ENCODE results near the gene FNDC1.
"Not testable (repeated sequence)": the region's sequence is repeated elsewhere in the genome, so short reads cannot be mapped to it uniquely, and the experiment has no call there.

The FNDC1 gene

GRCh38 chr6:159259441-159260125 is 90.4 kb downstream of the FNDC1 start:
- no peak for DNase-seq (ENCODE audit: low spot score)

DNA sequence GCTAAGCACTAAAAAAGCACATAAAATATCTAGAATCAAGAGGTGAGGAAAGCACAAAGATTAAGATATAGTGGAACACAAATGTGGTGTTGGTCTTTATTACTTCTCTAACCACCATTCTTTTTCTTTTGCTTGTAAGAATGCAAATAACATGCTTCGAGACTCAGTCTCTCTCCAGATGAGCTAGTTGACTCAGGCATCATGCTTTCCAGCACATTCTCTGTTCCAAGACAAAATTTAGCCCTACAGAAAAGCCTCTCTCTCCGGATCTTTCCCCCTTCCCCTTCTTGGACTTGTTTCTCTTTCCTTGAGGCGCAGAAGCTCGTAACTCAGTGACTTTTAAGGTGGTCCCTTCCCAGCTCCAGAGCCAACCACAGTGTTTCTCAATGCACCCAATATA is 91.0 kb downstream of the FNDC1 start:
- DNase-seq (ENCODE audit: low spot score), result no peak

DNA sequence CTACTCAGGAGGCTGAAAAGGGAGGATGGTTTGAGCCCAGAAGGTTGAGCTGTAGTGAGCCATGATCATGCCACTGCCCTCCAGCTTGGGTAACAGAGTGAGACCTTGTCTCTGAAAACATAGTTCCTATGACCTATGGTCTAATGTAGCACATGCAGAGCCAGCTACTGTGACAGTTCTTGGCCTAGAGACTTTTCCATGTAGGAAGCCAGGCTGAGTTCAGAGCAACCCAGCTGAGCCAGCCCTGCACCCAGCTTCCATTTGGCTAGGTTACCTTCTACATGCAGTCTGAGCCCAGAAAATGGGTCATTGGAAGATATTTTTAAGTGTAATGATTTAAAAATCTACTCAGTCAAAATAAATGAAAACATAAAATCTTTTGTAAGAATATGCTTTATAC is 92.8 kb downstream of the FNDC1 start:
- DNase-seq (ENCODE audit: low spot score), result no peak

DNA sequence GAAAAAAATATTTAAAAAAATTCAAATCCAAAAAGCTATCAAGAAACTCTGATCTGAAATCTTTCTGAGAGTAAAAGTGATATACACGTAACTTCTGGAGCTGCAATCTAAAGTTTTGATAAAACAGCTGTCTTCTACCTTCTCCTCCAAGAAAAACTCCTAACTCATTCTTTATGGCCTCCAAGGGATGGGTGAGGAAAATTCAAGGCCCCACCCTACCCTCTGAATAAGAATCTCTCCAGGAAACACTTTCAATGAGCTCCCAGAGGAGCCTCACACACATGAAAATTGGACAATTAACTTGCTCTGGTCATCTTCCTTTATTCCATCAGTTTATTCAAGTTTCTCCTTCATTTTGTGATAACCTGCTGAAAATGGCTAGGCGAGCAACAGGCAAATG is 93.4 kb downstream of the FNDC1 start:
- no peak for DNase-seq (ENCODE audit: low spot score)

- no peak for DNase-seq (ENCODE audit: low spot score)
Observed at GRCh38 chr6:159267165-159267564, 98.0 kb downstream of the FNDC1 start.

DNA sequence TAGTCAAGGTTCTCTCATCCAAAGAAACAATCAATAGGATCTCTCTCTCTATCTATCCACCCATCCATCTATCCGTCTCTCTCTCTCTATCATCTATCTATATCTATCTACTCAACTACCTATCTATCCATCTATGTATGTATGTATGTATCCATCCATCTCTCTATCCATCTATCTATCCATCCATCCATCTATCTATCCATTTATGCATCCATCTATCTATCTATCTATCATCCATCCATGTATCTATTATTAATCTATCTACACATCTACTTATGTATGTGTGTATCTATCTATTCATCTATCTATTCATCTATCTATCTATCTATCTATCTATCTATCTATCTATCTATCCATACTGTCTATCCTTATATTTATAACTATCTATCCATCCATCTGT is 99.3 kb downstream of the FNDC1 start:
- no peak for DNase-seq (ENCODE audit: low spot score)

- DNase-seq (ENCODE audit: low spot score), result no peak
Observed at GRCh38 chr6:159271257-159271656, 102.1 kb downstream of the FNDC1 start.

DNA sequence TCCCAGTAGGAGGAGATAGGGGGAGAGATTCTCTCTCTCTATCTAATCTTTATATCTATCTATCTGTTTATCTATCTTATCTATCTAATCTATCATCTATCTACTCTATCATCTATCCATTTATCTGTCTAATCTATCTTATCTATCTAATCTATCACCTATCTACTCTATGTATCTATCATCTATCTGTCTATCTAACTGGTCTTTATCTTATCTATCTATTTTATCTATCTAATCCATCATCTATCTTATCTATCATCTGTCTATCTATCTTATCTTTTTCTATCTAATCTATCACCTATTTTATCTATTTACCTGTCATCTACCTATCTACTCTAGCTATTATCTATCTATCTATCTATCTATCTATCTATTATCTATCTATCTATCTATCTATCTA is 109.4 kb downstream of the FNDC1 start:
- DNase-seq (ENCODE audit: low spot score), result no peak

GRCh38 chr6:159279790-159280277 is 110.6 kb downstream of the FNDC1 start:
- DNase-seq (ENCODE audit: low spot score), result no peak

DNA sequence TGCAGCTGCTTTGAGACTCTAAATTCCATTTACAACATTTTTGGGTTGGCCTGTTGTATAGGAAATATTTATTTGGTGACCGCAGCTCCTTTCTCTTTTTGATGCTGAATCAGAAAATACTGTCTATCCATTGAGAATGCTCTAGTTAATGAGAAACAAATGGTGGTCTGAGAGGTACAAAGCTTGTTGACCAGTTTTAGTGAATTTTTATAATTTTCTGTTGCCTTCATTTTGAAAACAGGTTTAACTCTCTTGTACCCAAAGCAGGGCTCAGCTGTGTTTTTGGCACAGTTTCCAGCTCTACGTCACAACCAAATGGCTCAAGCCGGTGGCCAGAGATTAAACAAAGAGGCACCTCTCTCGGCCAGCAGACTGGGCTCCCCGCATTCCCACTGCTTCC is 113.2 kb downstream of the FNDC1 start:
- DNase-seq (ENCODE audit: low spot score), result no peak

GRCh38 chr6:159284661-159285060 is 115.5 kb downstream of the FNDC1 start:
- not testable (repeated sequence) for DNase-seq (ENCODE audit: low spot score)

DNA sequence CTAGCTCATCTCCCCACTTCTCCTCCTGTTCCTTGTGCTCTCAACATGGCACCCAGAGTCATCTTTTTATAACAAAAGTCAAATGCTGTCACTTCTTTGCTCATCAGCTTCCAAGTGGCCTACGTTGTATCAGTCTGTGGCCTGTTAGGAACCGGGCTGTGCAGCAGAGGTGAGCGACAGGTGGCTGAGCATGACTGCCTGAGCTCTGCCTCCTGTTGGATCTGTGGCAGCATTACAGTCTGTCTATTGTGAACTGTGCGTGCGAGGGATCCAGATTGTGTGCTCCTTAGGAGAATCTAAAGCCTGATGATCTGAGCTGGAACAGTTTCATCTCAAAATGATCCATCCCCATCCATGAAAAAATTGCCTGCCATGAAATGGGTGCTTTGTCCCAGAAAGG is 129.6 kb downstream of the FNDC1 start:
- no peak for DNase-seq (ENCODE audit: low spot score)

DNA sequence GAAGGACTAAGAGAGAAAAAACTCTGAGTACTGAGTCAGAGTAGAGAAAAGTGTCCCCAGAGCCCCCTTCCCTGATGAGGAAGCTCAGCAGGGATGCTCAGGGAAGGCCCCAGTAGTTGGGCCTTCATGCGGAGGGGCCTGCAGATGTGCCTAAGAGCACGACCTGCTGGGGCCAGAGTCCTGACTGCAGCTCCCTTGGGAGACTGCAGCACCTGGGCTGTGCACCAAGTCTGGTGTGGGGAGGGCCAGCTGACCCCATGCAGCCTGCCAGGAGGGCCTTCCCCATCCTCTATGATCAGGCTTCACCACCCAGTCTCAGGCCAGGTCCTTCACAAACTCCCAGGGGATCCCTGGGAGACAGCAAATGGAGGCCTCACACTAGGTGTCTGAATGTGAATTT is 130.4 kb downstream of the FNDC1 start:
- no peak for DNase-seq (ENCODE audit: low spot score)

DNA sequence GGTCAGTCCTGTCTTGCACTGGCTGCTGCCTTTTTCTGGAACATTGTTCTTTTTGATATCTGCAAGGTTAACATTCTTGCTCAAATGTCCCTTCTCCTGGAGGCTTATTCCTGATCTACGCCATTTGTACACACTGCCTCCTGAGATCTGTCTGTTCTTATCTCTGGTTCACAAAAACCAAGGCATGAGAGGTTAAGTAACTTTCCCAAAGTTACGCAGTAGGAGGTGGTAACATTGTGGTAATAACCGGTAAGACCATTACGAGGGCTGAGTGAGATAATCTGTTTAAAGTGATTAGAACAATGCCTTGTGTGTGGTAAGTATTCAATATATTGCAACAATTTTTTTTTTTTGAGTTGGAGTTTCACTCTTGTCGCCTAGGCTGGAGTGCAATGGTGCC is 132.1 kb downstream of the FNDC1 start:
- DNase-seq (ENCODE audit: low spot score), result no peak

DNA sequence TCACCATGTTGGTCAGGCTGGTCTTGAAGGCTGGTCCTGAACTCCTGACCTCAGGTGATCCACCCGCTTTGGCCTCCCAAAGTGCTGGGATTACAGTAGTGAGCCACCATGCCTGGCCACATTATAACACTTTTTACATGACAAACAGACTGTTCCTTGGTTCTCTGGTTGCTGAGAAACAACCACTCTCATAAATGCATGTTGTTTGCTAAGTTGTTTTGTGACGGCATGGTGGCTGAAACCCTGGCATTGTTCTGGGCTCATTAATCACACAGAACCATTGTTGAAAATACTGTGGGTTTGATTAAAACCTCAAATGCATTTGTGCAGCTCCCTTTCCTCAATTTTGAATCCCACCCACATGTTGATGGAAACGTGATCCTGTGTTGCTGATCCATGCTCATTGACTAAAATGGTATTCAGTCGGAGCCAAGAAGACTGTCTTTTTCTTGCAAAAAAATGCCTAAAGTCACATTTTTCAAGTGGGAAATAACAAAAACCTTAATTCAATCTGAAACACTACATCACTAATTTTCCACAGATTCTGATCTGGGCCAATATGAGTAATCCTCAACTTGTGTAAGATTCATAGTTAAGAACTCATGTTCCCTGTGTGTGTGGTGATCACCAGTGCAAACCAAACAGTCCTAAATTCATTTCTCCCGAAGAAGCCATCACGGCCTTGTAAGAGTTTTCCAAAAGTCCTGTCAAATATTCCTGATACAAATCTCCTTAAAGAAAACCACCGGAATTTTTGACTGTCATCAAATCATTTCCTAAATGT is 132.8 kb downstream of the FNDC1 start:
- no peak for DNase-seq (ENCODE audit: low spot score)

DNA sequence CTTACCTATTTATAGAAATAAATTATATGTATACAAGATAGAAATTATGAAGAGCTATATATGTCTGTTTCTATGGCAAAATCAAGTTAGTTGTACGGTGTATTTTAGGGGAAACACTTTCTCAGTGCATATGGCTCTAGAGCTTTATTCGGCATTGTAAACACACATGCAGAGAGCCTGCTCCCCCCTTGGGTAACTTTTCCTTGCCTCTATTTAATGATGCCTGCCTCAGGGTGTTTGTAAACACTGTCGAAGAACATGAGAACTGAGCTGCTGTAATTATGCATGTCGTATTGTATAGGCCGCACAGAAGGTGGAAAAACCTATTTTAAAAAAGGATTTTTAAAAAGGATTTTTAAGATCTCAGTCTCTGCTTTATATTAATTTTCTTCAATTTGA is 133.4 kb downstream of the FNDC1 start:
- no peak for DNase-seq (ENCODE audit: low spot score)

DNA sequence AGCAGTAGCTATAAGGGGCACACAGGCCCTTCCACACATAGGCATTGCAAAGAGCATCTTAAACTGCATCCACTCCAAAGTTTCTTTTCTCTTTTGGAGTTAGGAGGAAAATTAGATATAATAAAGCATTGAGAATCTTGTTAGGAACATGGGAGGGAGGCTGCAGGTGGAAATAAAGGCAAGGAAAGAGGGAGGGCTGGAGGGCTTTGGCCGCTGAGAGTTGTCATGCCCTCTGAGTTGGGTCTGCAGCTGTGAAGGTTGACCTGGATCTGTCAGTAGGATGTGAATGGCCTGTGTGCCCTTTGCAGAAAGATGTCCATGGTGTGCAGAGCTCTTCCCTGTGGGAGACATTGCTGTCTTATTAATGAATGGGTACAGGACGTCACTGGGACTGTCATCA is 134.0 kb downstream of the FNDC1 start:
- no peak for DNase-seq (ENCODE audit: low spot score)

DNA sequence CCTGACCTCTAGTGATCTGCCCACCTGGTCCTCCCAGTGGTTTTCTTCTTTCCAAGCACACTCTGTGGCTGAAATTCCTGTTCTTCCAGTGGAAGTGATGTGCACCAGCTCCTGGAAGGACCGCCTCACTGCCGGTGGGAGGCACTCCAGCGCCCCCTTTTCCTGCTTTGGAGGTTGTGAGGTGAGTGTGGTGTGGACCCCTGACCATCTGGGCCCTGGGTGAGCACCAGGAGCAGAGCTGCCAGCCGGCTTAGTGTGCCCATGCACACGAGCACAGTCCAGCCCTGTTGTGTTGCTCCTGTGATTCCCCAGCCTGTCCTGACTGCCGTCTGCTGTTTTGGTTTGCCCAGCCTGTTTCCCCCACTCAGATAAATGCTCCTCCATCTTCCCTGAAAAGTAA is 134.6 kb downstream of the FNDC1 start:
- DNase-seq (ENCODE audit: low spot score), result no peak

DNA sequence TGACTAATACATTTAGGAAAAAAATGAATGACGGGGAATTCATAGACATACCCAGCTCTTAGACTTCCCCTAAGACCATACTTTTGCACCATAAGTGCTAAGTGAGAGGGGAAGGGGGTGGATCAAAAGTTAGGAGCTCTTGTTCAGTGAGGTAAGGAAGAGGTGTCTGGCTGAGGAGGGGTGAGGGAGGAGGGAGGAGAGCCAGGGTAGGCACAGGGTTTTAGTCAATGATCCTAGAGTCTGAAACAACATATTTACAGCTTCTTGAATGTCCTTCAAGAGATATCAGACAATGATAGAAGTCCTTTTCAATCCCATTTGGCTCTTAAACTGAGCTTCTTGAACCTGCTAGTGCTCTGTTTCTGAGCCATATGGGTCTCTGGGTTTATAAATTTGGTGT is 135.4 kb downstream of the FNDC1 start:
- DNase-seq (ENCODE audit: low spot score), result no peak

DNA sequence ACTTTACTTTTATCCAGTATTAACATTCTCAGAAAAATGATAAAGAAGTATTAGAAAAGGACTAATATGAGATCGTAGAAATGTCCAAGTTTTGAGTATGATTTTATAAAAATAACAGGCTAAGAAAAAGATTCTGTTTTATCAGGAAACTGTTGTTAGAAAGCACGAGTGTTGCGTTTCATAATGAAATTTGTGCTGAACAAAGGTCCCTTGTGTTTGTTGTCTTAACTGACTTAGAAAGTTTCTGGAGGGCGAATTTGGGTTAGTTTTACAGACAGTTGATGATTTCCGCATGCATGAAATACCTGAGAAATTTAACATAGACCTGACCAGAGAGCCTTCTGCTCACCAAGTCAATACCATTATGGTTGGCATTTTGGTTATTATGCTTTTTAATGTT is 136.0 kb downstream of the FNDC1 start:
- no peak for DNase-seq (ENCODE audit: low spot score)

DNA sequence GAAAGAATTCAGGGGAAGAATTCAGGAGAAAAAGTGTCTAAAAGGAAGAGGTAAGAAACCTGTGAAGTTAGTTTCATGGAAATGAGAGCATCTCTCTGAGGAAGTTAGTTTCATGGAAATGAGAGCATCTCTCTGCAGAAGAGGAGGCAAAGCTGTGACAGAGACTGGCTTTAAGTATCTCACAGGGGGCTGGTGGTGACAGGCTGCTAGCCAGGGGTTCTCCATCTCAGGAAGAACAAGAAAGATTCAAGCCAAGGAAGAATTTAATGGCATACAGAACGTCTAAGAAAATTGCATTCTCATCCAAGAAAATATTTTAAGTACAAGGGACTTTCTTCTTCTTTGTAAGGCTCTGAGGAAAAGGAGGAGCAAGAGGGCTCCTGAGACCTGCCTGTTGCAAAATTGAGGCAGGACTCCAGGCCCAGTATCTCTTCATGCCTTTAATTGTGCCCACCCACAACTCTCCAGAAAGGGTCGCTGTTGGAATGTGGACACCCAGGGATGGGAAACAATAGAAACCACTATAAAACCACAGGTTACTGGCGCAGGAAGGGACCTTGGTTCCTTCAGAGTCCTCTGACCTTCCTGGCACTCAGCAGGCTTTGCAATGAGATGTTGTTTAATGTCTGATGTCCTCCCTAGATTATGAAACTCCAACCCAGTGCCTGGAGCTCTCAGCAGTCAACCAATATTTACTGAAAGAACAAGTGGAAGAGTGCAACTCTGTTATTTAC is 136.8 kb downstream of the FNDC1 start:
- no peak for DNase-seq (ENCODE audit: low spot score)

GRCh38 chr6:159307246-159307790 is 138.1 kb downstream of the FNDC1 start:
- no peak for DNase-seq (ENCODE audit: low spot score)

- no peak for DNase-seq (ENCODE audit: low spot score)
Observed at GRCh38 chr6:159308198-159308597, 139.0 kb downstream of the FNDC1 start.

Data from left forelimb (tissue), 1 donor.